GM12878 (cell line): ENCODE measurements around the gene PPDPF. TPM values are rescaled to one million over a fixed set of nuclear protein-coding genes. Genes with fewer than 3 reads are reported as not detected.

Experiments
- CHD4 ChIP-seq: fragments of 200-600 bp; sonication (generic); IDR thresholded peaks from 2 replicates; pipeline ENCODE4 v1.6.1; 2016; ENCODE audit warnings: mild to moderate bottlenecking
- EGR1 ChIP-seq, 2 experiments: IDR thresholded peaks; 1 replicate in 1 of 2; 2 replicates in 1 of 2; pipeline ENCODE4 v1.6.1; 2011 to 2012; ENCODE audit warnings: low read depth in 2 of 2, low read length in 2 of 2, borderline replicate concordance in 1 of 2, mild to moderate bottlenecking in 1 of 2, moderate library complexity in 1 of 2
- MYB ChIP-seq: fragments of 150-350 bp; IDR thresholded peaks from 2 replicates; pipeline ENCODE4 v1.6.1; 2014; ENCODE audit warnings: mild to moderate bottlenecking, low read depth, low read length, borderline replicate concordance
- SP1 ChIP-seq: IDR thresholded peaks from one replicate; pipeline ENCODE4 v1.6.1; 2011; ENCODE audit warnings: low read depth, low read length
- SREBF1 ChIP-seq: IDR thresholded peaks from 2 replicates; pipeline ENCODE4 v1.6.1; 2012; ENCODE audit warnings: mild to moderate bottlenecking, low read length
- ZNF384 ChIP-seq: IDR thresholded peaks from 2 replicates; pipeline ENCODE4 v1.6.1; 2012; ENCODE audit warnings: low read depth, mild to moderate bottlenecking, low read length, improper control_type of control experiment, borderline replicate concordance
- polyA plus RNA-seq, 11 experiments: library from polyadenylated mRNA; depleted of rRNA in 4 of 11; unstranded in 6 of 11; stranded (reverse) in 5 of 11; fragments of >200 nt; fragmentation: Nextera tagmentation in 4 of 11; fragmentation: Illumina TruSeq in 1 of 11; extraction: Ambion mirVana in 4 of 11; extraction: Trizol in 1 of 11; gene quantifications; 1 replicate in 1 of 11; 2 replicates in 10 of 11; pipeline versions ENCODE4 v1.2.1 to v1.2.3, GENCODE V29; 2011 to 2016; ENCODE audit warnings: inconsistent platforms in 2 of 11, missing spikeins in 2 of 11, low read depth in 1 of 11
- total RNA-seq, 4 experiments: library from RNA; depleted of rRNA in 3 of 4; stranded (reverse); fragments of >200 nt in 3 of 4; fragmentation: Illumina TruSeq in 1 of 4; extraction: Trizol in 1 of 4; gene quantifications; 2 replicates each; pipeline versions ENCODE4 v1.2.1 to v1.2.3, GENCODE V29; 2013 to 2021
- TF ChIP-seq, protein P1 (sequence below): fragments of 450-650 bp; IDR thresholded peaks from 2 replicates; pipeline ENCODE4 v1.6.1; 2017; ENCODE audit warnings: mild to moderate bottlenecking, moderate library complexity
- TF ChIP-seq, protein P2 (sequence below): fragments of 450-650 bp; IDR thresholded peaks from 2 replicates; pipeline ENCODE4 v1.6.1; 2017; ENCODE audit warnings: borderline replicate concordance
- TF ChIP-seq, protein P3 (sequence below): fragments of 450-650 bp; IDR thresholded peaks from 2 replicates; pipeline ENCODE4 v1.6.1; 2017; ENCODE audit warnings: mild to moderate bottlenecking
- TF ChIP-seq, protein P4 (sequence below): IDR thresholded peaks from 2 replicates; pipeline ENCODE4 v1.6.1; 2011; ENCODE audit warnings: low read depth, mild to moderate bottlenecking, low read length, moderate library complexity, borderline replicate concordance; ENCODE audit errors: extremely low read depth

PPDPF gene
- total and polyA plus RNA-seq, 10 of the 15 experiments (the other 5 are each of a cell fraction or from before 2014, with no cell fraction given): 0.32 to 154 (median 22.8) TPM

DNA sequence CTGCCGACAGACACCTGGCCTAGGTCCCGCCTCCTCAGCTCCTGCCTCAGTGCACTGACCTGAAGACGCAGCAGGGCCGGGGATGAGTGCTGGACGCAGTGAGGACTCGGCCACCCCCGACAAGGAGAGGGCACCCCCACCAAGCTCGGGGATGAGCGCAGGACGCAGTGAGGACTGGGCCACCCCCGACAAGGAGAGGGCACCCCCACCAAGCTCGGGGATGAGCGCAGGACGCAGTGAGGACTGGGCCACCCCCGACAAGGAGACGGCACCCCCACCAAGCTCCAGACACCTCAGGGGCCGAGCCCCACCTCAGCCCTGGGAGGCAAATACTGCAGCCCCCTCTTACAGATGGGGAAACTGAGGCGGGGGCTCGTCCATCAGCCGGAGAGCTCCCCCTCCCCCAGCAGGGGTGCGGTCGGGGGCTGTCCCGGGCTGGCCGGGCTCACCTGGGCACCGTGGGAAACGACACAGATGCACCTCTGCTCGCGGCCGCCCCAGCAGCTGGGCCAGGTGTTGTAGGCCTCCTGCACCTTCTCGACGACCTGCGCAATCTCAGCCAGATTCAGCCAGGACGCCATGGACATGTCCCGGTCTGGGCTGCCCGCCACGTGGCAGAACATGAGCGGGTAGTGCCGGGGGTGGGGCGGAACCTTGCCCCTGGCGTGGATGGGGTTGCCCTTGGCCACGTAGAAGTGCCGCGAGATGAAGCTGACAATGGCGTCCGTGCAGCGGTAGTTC, 46.0 kb downstream of the PPDPF start (continued):
- TF ChIP-seq, protein P1, sequence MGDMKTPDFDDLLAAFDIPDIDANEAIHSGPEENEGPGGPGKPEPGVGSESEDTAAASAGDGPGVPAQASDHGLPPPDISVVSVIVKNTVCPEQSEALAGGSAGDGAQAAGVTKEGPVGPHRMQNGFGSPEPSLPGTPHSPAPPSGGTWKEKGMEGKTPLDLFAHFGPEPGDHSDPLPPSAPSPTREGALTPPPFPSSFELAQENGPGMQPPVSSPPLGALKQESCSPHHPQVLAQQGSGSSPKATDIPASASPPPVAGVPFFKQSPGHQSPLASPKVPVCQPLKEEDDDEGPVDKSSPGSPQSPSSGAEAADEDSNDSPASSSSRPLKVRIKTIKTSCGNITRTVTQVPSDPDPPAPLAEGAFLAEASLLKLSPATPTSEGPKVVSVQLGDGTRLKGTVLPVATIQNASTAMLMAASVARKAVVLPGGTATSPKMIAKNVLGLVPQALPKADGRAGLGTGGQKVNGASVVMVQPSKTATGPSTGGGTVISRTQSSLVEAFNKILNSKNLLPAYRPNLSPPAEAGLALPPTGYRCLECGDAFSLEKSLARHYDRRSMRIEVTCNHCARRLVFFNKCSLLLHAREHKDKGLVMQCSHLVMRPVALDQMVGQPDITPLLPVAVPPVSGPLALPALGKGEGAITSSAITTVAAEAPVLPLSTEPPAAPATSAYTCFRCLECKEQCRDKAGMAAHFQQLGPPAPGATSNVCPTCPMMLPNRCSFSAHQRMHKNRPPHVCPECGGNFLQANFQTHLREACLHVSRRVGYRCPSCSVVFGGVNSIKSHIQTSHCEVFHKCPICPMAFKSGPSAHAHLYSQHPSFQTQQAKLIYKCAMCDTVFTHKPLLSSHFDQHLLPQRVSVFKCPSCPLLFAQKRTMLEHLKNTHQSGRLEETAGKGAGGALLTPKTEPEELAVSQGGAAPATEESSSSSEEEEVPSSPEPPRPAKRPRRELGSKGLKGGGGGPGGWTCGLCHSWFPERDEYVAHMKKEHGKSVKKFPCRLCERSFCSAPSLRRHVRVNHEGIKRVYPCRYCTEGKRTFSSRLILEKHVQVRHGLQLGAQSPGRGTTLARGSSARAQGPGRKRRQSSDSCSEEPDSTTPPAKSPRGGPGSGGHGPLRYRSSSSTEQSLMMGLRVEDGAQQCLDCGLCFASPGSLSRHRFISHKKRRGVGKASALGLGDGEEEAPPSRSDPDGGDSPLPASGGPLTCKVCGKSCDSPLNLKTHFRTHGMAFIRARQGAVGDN: no peak
- TF ChIP-seq CHD4 (no peak), SREBF1 (no peak), EGR1 (IDR thresholded peaks at IDR 0.05; ENCODE audit: borderline replicate concordance in 1 of 2, low read depth in 2 of 2, low read length in 2 of 2) (no peak), SP1 (no peak), MYB (no peak), ZNF384 (no peak)
- TF ChIP-seq, protein P2, sequence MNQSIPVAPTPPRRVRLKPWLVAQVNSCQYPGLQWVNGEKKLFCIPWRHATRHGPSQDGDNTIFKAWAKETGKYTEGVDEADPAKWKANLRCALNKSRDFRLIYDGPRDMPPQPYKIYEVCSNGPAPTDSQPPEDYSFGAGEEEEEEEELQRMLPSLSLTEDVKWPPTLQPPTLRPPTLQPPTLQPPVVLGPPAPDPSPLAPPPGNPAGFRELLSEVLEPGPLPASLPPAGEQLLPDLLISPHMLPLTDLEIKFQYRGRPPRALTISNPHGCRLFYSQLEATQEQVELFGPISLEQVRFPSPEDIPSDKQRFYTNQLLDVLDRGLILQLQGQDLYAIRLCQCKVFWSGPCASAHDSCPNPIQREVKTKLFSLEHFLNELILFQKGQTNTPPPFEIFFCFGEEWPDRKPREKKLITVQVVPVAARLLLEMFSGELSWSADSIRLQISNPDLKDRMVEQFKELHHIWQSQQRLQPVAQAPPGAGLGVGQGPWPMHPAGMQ: no peak
- TF ChIP-seq, protein P3, sequence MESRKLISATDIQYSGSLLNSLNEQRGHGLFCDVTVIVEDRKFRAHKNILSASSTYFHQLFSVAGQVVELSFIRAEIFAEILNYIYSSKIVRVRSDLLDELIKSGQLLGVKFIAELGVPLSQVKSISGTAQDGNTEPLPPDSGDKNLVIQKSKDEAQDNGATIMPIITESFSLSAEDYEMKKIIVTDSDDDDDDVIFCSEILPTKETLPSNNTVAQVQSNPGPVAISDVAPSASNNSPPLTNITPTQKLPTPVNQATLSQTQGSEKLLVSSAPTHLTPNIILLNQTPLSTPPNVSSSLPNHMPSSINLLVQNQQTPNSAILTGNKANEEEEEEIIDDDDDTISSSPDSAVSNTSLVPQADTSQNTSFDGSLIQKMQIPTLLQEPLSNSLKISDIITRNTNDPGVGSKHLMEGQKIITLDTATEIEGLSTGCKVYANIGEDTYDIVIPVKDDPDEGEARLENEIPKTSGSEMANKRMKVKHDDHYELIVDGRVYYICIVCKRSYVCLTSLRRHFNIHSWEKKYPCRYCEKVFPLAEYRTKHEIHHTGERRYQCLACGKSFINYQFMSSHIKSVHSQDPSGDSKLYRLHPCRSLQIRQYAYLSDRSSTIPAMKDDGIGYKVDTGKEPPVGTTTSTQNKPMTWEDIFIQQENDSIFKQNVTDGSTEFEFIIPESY: no peak
- TF ChIP-seq, protein P4, sequence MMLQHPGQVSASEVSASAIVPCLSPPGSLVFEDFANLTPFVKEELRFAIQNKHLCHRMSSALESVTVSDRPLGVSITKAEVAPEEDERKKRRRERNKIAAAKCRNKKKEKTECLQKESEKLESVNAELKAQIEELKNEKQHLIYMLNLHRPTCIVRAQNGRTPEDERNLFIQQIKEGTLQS: no peak
